H1 (cell line): ENCODE data around the gene ATP2C1. TPM values are rescaled to one million over a fixed set of nuclear protein-coding genes. Genes with fewer than 3 reads are reported as not detected.

ENCODE experiments used
- CTCF ChIA-PET: fragments of 300-600 bp; sonication (Branson Sonifier 250); formaldehyde crosslinking; loops from one replicate; lab custom pipeline; 2021; ENCODE audit not compliant: partially characterized antibody; lab: Charles Lee
- POLR2A ChIA-PET: fragments of 300-600 bp; sonication (Branson Sonifier 250); formaldehyde crosslinking; loops from one replicate; lab custom pipeline; 2021; ENCODE audit warnings: inconsistent platforms; ENCODE audit not compliant: partially characterized antibody; lab: Charles Lee
- DNase-seq, 2 experiments: peaks; one replicate each; pipeline versions ENCODE4 v3.0.0 to v3.0.0-alpha.2; 2010 to 2022; ENCODE audit warnings: low spot score in 2 of 2, low read depth in 1 of 2, mixed read lengths in 1 of 2
- FAIRE-seq: peaks from 2 replicates; lab custom pipeline; 2011; peaks lifted over from hg19 to GRCh38; lab: Jason Lieb, UNC
- H2AFZ ChIP-seq: 2 replicates; pipeline ENCODE4 v1.8.1; 2012; ENCODE audit warnings: low read length, inconsistent platforms
- H2AK5ac ChIP-seq: 2 replicates; pipeline ENCODE4 v1.6.1; 2013; ENCODE audit warnings: low read depth, low read length
- H2BK120ac ChIP-seq: replicated peaks from 2 replicates; pipeline ENCODE3; 2013; ENCODE audit warnings: low read depth, low read length, inconsistent platforms
- H2BK12ac ChIP-seq: 2 replicates; pipeline ENCODE4 v1.6.1; 2013; ENCODE audit warnings: low read depth, low read length
- H2BK15ac ChIP-seq: 2 replicates; pipeline ENCODE4 v1.6.1; 2013; ENCODE audit warnings: low read length
- H2BK20ac ChIP-seq: 2 replicates; pipeline ENCODE4 v1.6.1; 2013; ENCODE audit warnings: low read length
- H2BK5ac ChIP-seq: 2 replicates; pipeline ENCODE4 v1.6.1; 2013; ENCODE audit warnings: low read depth, low read length
- H3K14ac ChIP-seq: 2 replicates; pipeline ENCODE4 v1.6.1; 2013; ENCODE audit warnings: inconsistent platforms; ENCODE audit not compliant: insufficient read length
- H3K18ac ChIP-seq: 2 replicates; pipeline ENCODE4 v1.6.1; 2013; ENCODE audit warnings: low read length; ENCODE audit errors: extremely low read depth
- H3K23ac ChIP-seq: 2 replicates; pipeline ENCODE4 v1.6.1; 2013; ENCODE audit warnings: inconsistent platforms; ENCODE audit not compliant: insufficient read length
- H3K23me2 ChIP-seq: 2 replicates; pipeline ENCODE4 v1.6.1; 2013; ENCODE audit warnings: low read depth, low read length
- H3K27ac ChIP-seq: 2 replicates; pipeline ENCODE4 v1.6.1; 2011; ENCODE audit warnings: low read depth, low read length, inconsistent platforms
- H3K27me3 ChIP-seq, 4 experiments: replicated peaks in 1 of 4; 1 replicate in 1 of 4; 2 replicates in 3 of 4; pipeline versions ENCODE4 v1.6.1 to v1.8.1; 2011 to 2013; ENCODE audit warnings: low read length in 3 of 4, mild to moderate bottlenecking in 3 of 4, inconsistent platforms in 2 of 4, mixed read lengths in 2 of 4, moderate library complexity in 1 of 4; ENCODE audit not compliant: control insufficient read depth in 3 of 4, insufficient read depth in 3 of 4; ENCODE audit errors: extremely low read depth in 1 of 4
- H3K36me3 ChIP-seq, 4 experiments: 2 replicates each; pipeline versions ENCODE4 v1.6.1 to v1.8.1; 2011 to 2013; ENCODE audit warnings: mild to moderate bottlenecking in 4 of 4, low read length in 3 of 4, moderate library complexity in 2 of 4, control low read depth in 1 of 4, inconsistent platforms in 1 of 4; ENCODE audit not compliant: insufficient read depth in 4 of 4, control insufficient read depth in 2 of 4
- H3K4ac ChIP-seq: replicated peaks from 2 replicates; pipeline ENCODE3; 2013; ENCODE audit warnings: low read length, low read depth, mixed read lengths, inconsistent platforms; ENCODE audit not compliant: insufficient read length
- H3K4me1 ChIP-seq, 4 experiments: replicated peaks in 1 of 4; 1 replicate in 1 of 4; 2 replicates in 3 of 4; pipeline versions ENCODE4 v1.6.1 to v1.8.1; 2011 to 2013; ENCODE audit warnings: low read length in 3 of 4, inconsistent platforms in 2 of 4, mixed read lengths in 1 of 4; ENCODE audit not compliant: insufficient read depth in 4 of 4, control insufficient read depth in 3 of 4
- H3K4me2 ChIP-seq, 2 experiments: 2 replicates each; pipeline versions ENCODE4 v1.6.1 to v1.8.1; 2011 to 2013; ENCODE audit warnings: low read depth in 2 of 2, low read length in 2 of 2, control low read depth in 1 of 2, inconsistent platforms in 1 of 2, mild to moderate bottlenecking in 1 of 2; ENCODE audit not compliant: insufficient read depth in 1 of 2
- H3K4me3 ChIP-seq, 4 experiments: fragments of 200-600, 300-600 bp in 1 of 4; sonication (generic), shearing (Covaris generic), sonication (Bioruptor Twin) in 1 of 4; 2 replicates each; pipeline versions ENCODE4 v1.5.1 to v1.8.1; 2011 to 2016; ENCODE audit warnings: low read length in 4 of 4, low read depth in 3 of 4, control low read depth in 2 of 4, inconsistent platforms in 2 of 4, mild to moderate bottlenecking in 2 of 4, mixed read lengths in 1 of 4, moderate library complexity in 1 of 4; ENCODE audit not compliant: insufficient read depth in 2 of 4; ENCODE audit errors: extremely low read depth in 1 of 4
- H3K56ac ChIP-seq: replicated peaks from 2 replicates; pipeline ENCODE3; 2013; ENCODE audit warnings: low read depth, mild to moderate bottlenecking, mixed read lengths, low read length, inconsistent platforms; ENCODE audit not compliant: insufficient read length
- H3K79me1 ChIP-seq: 2 replicates; pipeline ENCODE4 v1.6.1; 2013; ENCODE audit warnings: low read depth, low read length, control low read depth
- H3K79me2 ChIP-seq, 2 experiments: 2 replicates each; pipeline versions ENCODE4 v1.6.1 to v1.8.1; 2012 to 2013; ENCODE audit warnings: low read length in 2 of 2, mild to moderate bottlenecking in 2 of 2, inconsistent platforms in 1 of 2; ENCODE audit not compliant: insufficient read depth in 2 of 2, control insufficient read depth in 1 of 2
- H3K9ac ChIP-seq, 4 experiments: replicated peaks in 1 of 4; 1 replicate in 1 of 4; 2 replicates in 3 of 4; pipeline versions ENCODE4 v1.6.1 to v1.8.1; 2011 to 2013; ENCODE audit warnings: low read depth in 3 of 4, low read length in 3 of 4, control low read depth in 2 of 4, mild to moderate bottlenecking in 2 of 4, moderate library complexity in 2 of 4, inconsistent platforms in 1 of 4; ENCODE audit errors: extremely low read depth in 1 of 4
- H3K9me3 ChIP-seq, 2 experiments: 2 replicates each; pipeline versions ENCODE4 v1.6.1 to v1.8.1; 2012 to 2013; ENCODE audit warnings: mild to moderate bottlenecking in 2 of 2, moderate library complexity in 2 of 2, control low read depth in 1 of 2, inconsistent platforms in 1 of 2, low read depth in 1 of 2, low read length in 1 of 2, mixed read lengths in 1 of 2; ENCODE audit not compliant: insufficient read depth in 2 of 2
- H4K20me1 ChIP-seq, 2 experiments: replicated peaks in 1 of 2; 2 replicates each; pipeline versions ENCODE3 to v1.8.1; 2011 to 2013; ENCODE audit warnings: inconsistent platforms in 2 of 2, low read length in 2 of 2, mild to moderate bottlenecking in 1 of 2; ENCODE audit not compliant: insufficient read depth in 2 of 2, control insufficient read depth in 1 of 2
- H4K5ac ChIP-seq: 2 replicates; pipeline ENCODE4 v1.6.1; 2013; ENCODE audit warnings: low read length, low read depth, mixed read lengths, inconsistent platforms; ENCODE audit not compliant: insufficient read length
- H4K8ac ChIP-seq: 2 replicates; pipeline ENCODE4 v1.8.0; 2013; ENCODE audit warnings: mild to moderate bottlenecking, moderate library complexity, low read length, inconsistent platforms; ENCODE audit not compliant: insufficient read depth; ENCODE audit errors: extremely low read depth
- H4K91ac ChIP-seq: replicated peaks from 2 replicates; pipeline ENCODE3; 2013; ENCODE audit warnings: low read length, mixed read lengths, inconsistent platforms; ENCODE audit not compliant: insufficient read length
- BRCA1 ChIP-seq: IDR thresholded peaks from 2 replicates; pipeline ENCODE4 v1.6.1; 2012; ENCODE audit warnings: low read depth, low read length, improper control_type of control experiment
- CBX5 ChIP-seq: fragments of 300-800, 300-1000 bp; sonication (generic); IDR thresholded peaks from 2 replicates; pipeline ENCODE4 v1.7.1; 2016; ENCODE audit warnings: antibody characterized with exemption, low read length, low read depth
- CTBP2 ChIP-seq: IDR thresholded peaks from 2 replicates; pipeline ENCODE4 v1.7.0; 2011; ENCODE audit warnings: borderline replicate concordance, mild to moderate bottlenecking, moderate library complexity, mixed read lengths, low read length; ENCODE audit not compliant: insufficient read depth, insufficient read length
- JUN ChIP-seq: IDR thresholded peaks from 2 replicates; pipeline ENCODE4 v1.6.1; 2011; ENCODE audit warnings: low read depth, mild to moderate bottlenecking, improper control_type of control experiment, low read length
- JUND ChIP-seq: IDR thresholded peaks from 2 replicates; pipeline ENCODE4 v1.6.1; 2011; ENCODE audit warnings: mild to moderate bottlenecking, improper control_type of control experiment, low read length
- NRF1 ChIP-seq: IDR thresholded peaks from 2 replicates; pipeline ENCODE4 v1.6.1; 2011; ENCODE audit warnings: mild to moderate bottlenecking, low read depth, low read length, improper control_type of control experiment
- POLR2AphosphoS5 ChIP-seq: IDR thresholded peaks from 2 replicates; pipeline ENCODE4 v1.6.1; 2011; ENCODE audit warnings: low read depth, low read length
- SIX5 ChIP-seq: IDR thresholded peaks from 2 replicates; pipeline ENCODE4 v1.6.1; 2011; ENCODE audit warnings: mild to moderate bottlenecking, low read depth, low read length
- TAF7 ChIP-seq: optimal IDR thresholded peaks from 2 replicates; pipeline ENCODE3; 2011; ENCODE audit warnings: low read depth, mild to moderate bottlenecking, inconsistent platforms, low read length, moderate library complexity, borderline replicate concordance
- TEAD4 ChIP-seq: IDR thresholded peaks from 2 replicates; pipeline ENCODE4 v1.6.1; 2012; ENCODE audit warnings: low read depth, low read length, inconsistent platforms, mixed read lengths
- WGBS, 2 experiments: shearing (Covaris generic) in 1 of 2; methylation state at CpG; one replicate each; pipeline versions ENCODE4 v1.1.6 to v1.1.7; 2013 to 2015; ENCODE audit warnings: low lambda C conversion rate in 2 of 2, mixed read lengths in 2 of 2, inconsistent platforms in 1 of 2, low coverage in 1 of 2, missing lambda C conversion rate in 1 of 2; ENCODE audit not compliant: insufficient replicate concordance in 2 of 2, insufficient coverage in 1 of 2, insufficient read length in 1 of 2; ENCODE audit errors: extremely low coverage in 1 of 2, missing lambda C conversion rate in 1 of 2; 5-methylcytosine and 5-hydroxymethylcytosine counted together
- polyA plus RNA-seq, 7 experiments: library from polyadenylated mRNA; depleted of rRNA in 3 of 7; stranded (reverse) in 5 of 7; unstranded in 2 of 7; fragments of >200 nt in 5 of 7; fragments of 200-250 nt in 2 of 7; gene quantifications; 1 replicate in 5 of 7; 2 replicates in 1 of 7; 4 replicates in 1 of 7; pipeline versions ENCODE4 v1.2.1 to v1.2.3, GENCODE V29; 2011 to 2013; ENCODE audit warnings: missing spikeins in 2 of 7, mixed read lengths in 2 of 7
- total RNA-seq: library from RNA; stranded (reverse); fragmentation: NEBNext Ultra II Directional; extraction: Animal tissue kit (Norgen Biotek cat#: 25700); gene quantifications from 2 replicates; pipeline ENCODE4 v1.2.1, GENCODE V29; 2021
- TF ChIP-seq, protein P1 (sequence below): IDR thresholded peaks from 2 replicates; pipeline ENCODE4 v1.6.1; 2011; ENCODE audit warnings: low read depth, mild to moderate bottlenecking, low read length; ENCODE audit not compliant: insufficient read depth
- TF ChIP-seq, protein P2 (sequence below): IDR thresholded peaks from 2 replicates; pipeline ENCODE4 v1.6.1; 2012; ENCODE audit warnings: inconsistent platforms

Gene ATP2C1
- total and polyA plus RNA-seq, 2 of the 8 experiments (the other 6 are each of a cell fraction or from before 2014, with no cell fraction given): 50.7 to 68.5 TPM

DNA sequence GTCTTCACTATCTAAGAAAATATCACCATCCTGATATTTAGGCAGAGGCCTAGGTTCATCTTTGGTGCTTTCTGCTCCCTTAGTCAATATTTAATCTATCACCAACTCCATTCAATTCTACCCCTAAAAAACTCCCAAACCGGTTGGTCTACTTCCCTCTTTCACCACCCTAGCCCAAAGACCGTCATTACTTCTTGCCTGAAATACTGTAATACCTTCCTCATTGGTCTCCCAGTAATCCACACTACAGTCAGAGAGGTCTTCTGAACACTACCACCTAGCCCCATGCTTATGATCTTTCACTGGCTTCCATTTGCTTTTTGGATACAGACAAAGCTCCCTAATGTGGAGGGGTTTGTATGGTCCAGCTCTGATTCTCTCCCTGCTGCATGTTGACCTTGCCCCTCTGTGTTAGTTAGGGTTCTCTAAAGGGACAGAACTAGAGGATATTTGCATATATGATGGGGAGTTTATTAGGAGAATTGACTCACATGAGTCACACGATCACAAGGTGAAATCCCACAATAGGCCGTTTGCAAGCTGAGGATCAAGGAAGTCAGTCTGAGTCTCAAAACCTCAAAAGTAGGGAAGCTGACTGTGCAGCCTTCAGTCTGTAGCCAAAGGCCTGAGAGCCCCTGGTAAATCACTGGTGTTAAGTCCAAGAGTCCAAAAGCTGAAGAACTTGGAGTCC is 36.4 kb upstream of the ATP2C1 start:
- H4K20me1 ChIP-seq: no peaks in the 10 kb centered on the region
- no peaks in the 10 kb centered on the region for H3K79me1 ChIP-seq
- no peaks in the 10 kb centered on the region for H3K79me2 ChIP-seq
- no peak overlapping the region for H2BK20ac ChIP-seq
- CTCF ChIA-PET: interaction anchor here (0.6 to 1.2 kb wide), 2 partner anchors 10 to 36 kb away, joined by 3 read pairs; partner anchors contain the start of gene ATP2C1
- no peaks in the 10 kb centered on the region for H3K27me3 ChIP-seq
- no peak overlapping the region for H4K8ac ChIP-seq
- no peak overlapping the region for H3K9ac ChIP-seq
- no peaks in the 10 kb centered on the region for H3K23me2 ChIP-seq
- no peak overlapping the region for H4K5ac ChIP-seq
- H2BK5ac ChIP-seq: no peak overlapping the region
- H3K36me3 ChIP-seq: no peaks in the 10 kb centered on the region
- H3K4me1 ChIP-seq: no peaks in the 10 kb centered on the region
- no peak overlapping the region for H3K14ac ChIP-seq
- H3K9me3 ChIP-seq: no peaks in the 10 kb centered on the region
- H3K27ac ChIP-seq: no peak overlapping the region
- H3K4me2 ChIP-seq: no peak overlapping the region
- H3K4me3 ChIP-seq: no peak overlapping the region
- no peak overlapping the region for H2AK5ac ChIP-seq
- no peak overlapping the region for H3K56ac ChIP-seq
- WGBS, 2 experiments: 98 to 100% methylated on average over 1 to 4 of the region's 4 CpGs
- H4K91ac ChIP-seq: no peak overlapping the region
- FAIRE-seq (no peak), DNase-seq (no peak)
- H3K18ac ChIP-seq: no peak overlapping the region
- POLR2A ChIA-PET: interaction anchor here (0.5 kb wide), 1 partner anchor 127 kb away, joined by 4 read pairs; no protein-coding TSS in a partner anchor
- no peak overlapping the region for H3K4ac ChIP-seq
- no peak overlapping the region for H2BK12ac ChIP-seq
- no peak overlapping the region for H2BK120ac ChIP-seq
- H3K23ac ChIP-seq: no peak overlapping the region
- H2AFZ ChIP-seq: no peak overlapping the region
- no peak overlapping the region for H2BK15ac ChIP-seq
- TF ChIP-seq BRCA1 (no peak), SIX5 (no peak), NRF1 (no peak), CBX5 (no peak), CTBP2 (no peak), TEAD4 (no peak), TAF7 (no peak), JUN (no peak), JUND (no peak), POLR2AphosphoS5 (no peak)
- TF ChIP-seq, protein P1, sequence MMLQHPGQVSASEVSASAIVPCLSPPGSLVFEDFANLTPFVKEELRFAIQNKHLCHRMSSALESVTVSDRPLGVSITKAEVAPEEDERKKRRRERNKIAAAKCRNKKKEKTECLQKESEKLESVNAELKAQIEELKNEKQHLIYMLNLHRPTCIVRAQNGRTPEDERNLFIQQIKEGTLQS: no peak
- TF ChIP-seq, protein P2, sequence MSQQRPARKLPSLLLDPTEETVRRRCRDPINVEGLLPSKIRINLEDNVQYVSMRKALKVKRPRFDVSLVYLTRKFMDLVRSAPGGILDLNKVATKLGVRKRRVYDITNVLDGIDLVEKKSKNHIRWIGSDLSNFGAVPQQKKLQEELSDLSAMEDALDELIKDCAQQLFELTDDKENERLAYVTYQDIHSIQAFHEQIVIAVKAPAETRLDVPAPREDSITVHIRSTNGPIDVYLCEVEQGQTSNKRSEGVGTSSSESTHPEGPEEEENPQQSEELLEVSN: no peak
